ENCODE measurements around the gene ELOVL5.

ELOVL5 gene

GRCh38 chr6:53290537-53291510 is 57.9 kb downstream of the ELOVL5 start:
- TF ChIP-seq GATA2 (IDR thresholded peaks at IDR 0.05; ENCODE audit: low read depth, low read length) = no peak
- TF ChIP-seq GATA3 (IDR thresholded peaks at IDR 0.05; ENCODE audit: low read depth, low read length) = no peak

GRCh38 chr6:53287336-53288225 is 61.2 kb downstream of the ELOVL5 start:
- TF ChIP-seq GATA2 (IDR thresholded peaks at IDR 0.05; ENCODE audit: low read depth, low read length) (no peak), GATA3 (IDR thresholded peaks at IDR 0.05; ENCODE audit: low read depth, low read length) (no peak)

- TF ChIP-seq GATA3 (IDR thresholded peaks at IDR 0.05; ENCODE audit: low read depth, low read length) (no peak), GATA2 (IDR thresholded peaks at IDR 0.05; ENCODE audit: low read depth, low read length) (no peak)
These were observed 63.8 kb downstream of the ELOVL5 start for GRCh38 chr6:53284901-53285300.

- TF ChIP-seq GATA2 (IDR thresholded peaks at IDR 0.05; ENCODE audit: low read depth, low read length) = no peak
- no peak for TF ChIP-seq GATA3 (IDR thresholded peaks at IDR 0.05; ENCODE audit: low read depth, low read length)
These were observed 66.0 kb downstream of the ELOVL5 start for GRCh38 chr6:53282741-53283140.

- TF ChIP-seq GATA2 (IDR thresholded peaks at IDR 0.05; ENCODE audit: low read depth, low read length) (no peak), GATA3 (IDR thresholded peaks at IDR 0.05; ENCODE audit: low read depth, low read length) (no peak)
These were observed 66.5 kb downstream of the ELOVL5 start for GRCh38 chr6:53282234-53282633.

GRCh38 chr6:53281518-53282215 is 67.1 kb downstream of the ELOVL5 start:
- TF ChIP-seq GATA3 (IDR thresholded peaks at IDR 0.05; ENCODE audit: low read depth, low read length) (no peak), GATA2 (IDR thresholded peaks at IDR 0.05; ENCODE audit: low read depth, low read length) (no peak)

GRCh38 chr6:53280207-53280606 is 68.5 kb downstream of the ELOVL5 start:
- no peak for TF ChIP-seq GATA2 (IDR thresholded peaks at IDR 0.05; ENCODE audit: low read depth, low read length)
- TF ChIP-seq GATA3 (IDR thresholded peaks at IDR 0.05; ENCODE audit: low read depth, low read length) = no peak

GRCh38 chr6:53279293-53279692 is 69.5 kb downstream of the ELOVL5 start:
- no peak for TF ChIP-seq GATA3 (IDR thresholded peaks at IDR 0.05; ENCODE audit: low read depth, low read length)
- TF ChIP-seq GATA2 (IDR thresholded peaks at IDR 0.05; ENCODE audit: low read depth, low read length) = no peak

GRCh38 chr6:53273370-53273769 is 75.4 kb downstream of the ELOVL5 start:
- TF ChIP-seq GATA3 (IDR thresholded peaks at IDR 0.05; ENCODE audit: low read depth, low read length) = no peak
- TF ChIP-seq GATA2 (IDR thresholded peaks at IDR 0.05; ENCODE audit: low read depth, low read length) = no peak

GRCh38 chr6:53269827-53270226 is 78.9 kb downstream of the ELOVL5 start:
- no peak for TF ChIP-seq GATA3 (IDR thresholded peaks at IDR 0.05; ENCODE audit: low read depth, low read length)
- TF ChIP-seq GATA2 (IDR thresholded peaks at IDR 0.05; ENCODE audit: low read depth, low read length) = no peak

- TF ChIP-seq GATA3 (IDR thresholded peaks at IDR 0.05; ENCODE audit: low read depth, low read length) = no peak
- TF ChIP-seq GATA2 (IDR thresholded peaks at IDR 0.05; ENCODE audit: low read depth, low read length) = no peak
These were observed 79.7 kb downstream of the ELOVL5 start for GRCh38 chr6:53268858-53269608.

GRCh38 chr6:53266553-53267090 is 82.1 kb downstream of the ELOVL5 start:
- TF ChIP-seq GATA2 (IDR thresholded peaks at IDR 0.05; ENCODE audit: low read depth, low read length) (no peak), GATA3 (IDR thresholded peaks at IDR 0.05; ENCODE audit: low read depth, low read length) (no peak)

Measured in SH-SY5Y (cell line).